ENCODE measurements around the gene TMEM106C. TPM values are rescaled to one million over a fixed set of nuclear protein-coding genes. Genes with fewer than 3 reads are reported as not detected.

The TMEM106C gene
- total RNA-seq, 1 experiment from 2014 or later = 50.0 TPM

GRCh38 chr12:48016373-48017020 lies 53.1 kb downstream of the TMEM106C start:
- CTCF ChIA-PET = interaction anchor here (0.9 kb wide), 1 partner anchor 15 kb away, joined by 3 read pairs; no protein-coding TSS in a partner anchor
- no peak for TF ChIP-seq CTCF (IDR thresholded peaks at IDR 0.05; ENCODE audit: unreplicated experiment)
- Mint-ChIP-seq H3K4me3 (ENCODE audit: unreplicated experiment) (no peak overlapping the region), H3K9me3 (ENCODE audit: unreplicated experiment) (no peaks in the 10 kb centered on the region), H3K4me1 (ENCODE audit: insufficient read depth, unreplicated experiment) (no peaks in the 10 kb centered on the region), H3K27ac (ENCODE audit: low read depth, unreplicated experiment) (no peak overlapping the region), H3K27me3 (ENCODE audit: insufficient read depth, unreplicated experiment) (peaks cover 24% of the 10 kb centered on the region), H3K36me3 (ENCODE audit: insufficient read depth, unreplicated experiment) (no peaks in the 10 kb centered on the region)
- BruUV-seq (replicated peaks) = no TSS peak
- POLR2A ChIA-PET = interaction anchor here (0.6 kb wide), 1 partner anchor 30 kb away, joined by 3 read pairs; no protein-coding TSS in a partner anchor
- no peak for DNase-seq (ENCODE audit: unreplicated experiment)
- intact Hi-C loops (cut with micrococcal nuclease) = no loop called here

- H3K9me3 Mint-ChIP-seq (ENCODE audit: unreplicated experiment) = no peaks in the 10 kb centered on the region
- H3K4me1 Mint-ChIP-seq (ENCODE audit: insufficient read depth, unreplicated experiment) = peaks cover 6% of the 10 kb centered on the region
- ChIA-PET CTCF (interaction anchor here (0.6 to 0.9 kb wide), 2 partner anchors 16 to 147 kb away, joined by 3 read pairs; no protein-coding TSS in a partner anchor), POLR2A (no interaction called here)
- DNase-seq (ENCODE audit: unreplicated experiment) = no peak
- BruUV-seq (replicated peaks) = no TSS peak
- no peaks in the 10 kb centered on the region for H3K36me3 Mint-ChIP-seq (ENCODE audit: insufficient read depth, unreplicated experiment)
- TF ChIP-seq CTCF (IDR thresholded peaks at IDR 0.05; ENCODE audit: unreplicated experiment) = no peak
- no peak overlapping the region for H3K4me3 Mint-ChIP-seq (ENCODE audit: unreplicated experiment)
- no peak overlapping the region for H3K27ac Mint-ChIP-seq (ENCODE audit: low read depth, unreplicated experiment)
- intact Hi-C loops (cut with micrococcal nuclease) = no loop called here
- H3K27me3 Mint-ChIP-seq (ENCODE audit: insufficient read depth, unreplicated experiment) = peaks cover 30% of the 10 kb centered on the region
Observed at GRCh38 chr12:48017496-48017895, 54.1 kb downstream of the TMEM106C start.

- POLR2A ChIA-PET = no interaction called here
- no peaks in the 10 kb centered on the region for H3K9me3 Mint-ChIP-seq (ENCODE audit: unreplicated experiment)
Observed at GRCh38 chr12:48017921-48018617, 54.7 kb downstream of the TMEM106C start.

More at GRCh38 chr12:48017921-48018617, 54.7 kb downstream of the TMEM106C start:
- CTCF ChIA-PET = interaction anchor here (0.6 kb wide), 1 partner anchor 147 kb away, joined by 3 read pairs; no protein-coding TSS in a partner anchor
- no TSS peak for BruUV-seq (replicated peaks)
- no peak for TF ChIP-seq CTCF (IDR thresholded peaks at IDR 0.05; ENCODE audit: unreplicated experiment)
- intact Hi-C loops (cut with micrococcal nuclease) = no loop called here
- no peak overlapping the region for H3K4me3 Mint-ChIP-seq (ENCODE audit: unreplicated experiment)
- peaks cover 34% of the 10 kb centered on the region for H3K27me3 Mint-ChIP-seq (ENCODE audit: insufficient read depth, unreplicated experiment)
- H3K27ac Mint-ChIP-seq (ENCODE audit: low read depth, unreplicated experiment) = no peak overlapping the region
- DNase-seq (ENCODE audit: unreplicated experiment) = no peak
- no peaks in the 10 kb centered on the region for H3K36me3 Mint-ChIP-seq (ENCODE audit: insufficient read depth, unreplicated experiment)
- peaks cover 6% of the 10 kb centered on the region for H3K4me1 Mint-ChIP-seq (ENCODE audit: insufficient read depth, unreplicated experiment)

Other genes starting within 250 kb of the TMEM106C start
- gene ENDOU, start 238.1 kb upstream of the TMEM106C start, total RNA-seq (2022) = not detected in 2 replicates
- gene RAPGEF3, start 204.7 kb upstream of the TMEM106C start, total RNA-seq (2022) = 1.4 and 3.4 TPM in 2 replicates
- 19.4 and 20.2 TPM in 2 replicates for gene SLC48A1, start 190.4 kb upstream of the TMEM106C start, total RNA-seq (2022)
- 65.0 and 80.1 TPM in 2 replicates for gene HDAC7, start 143.7 kb upstream of the TMEM106C start, total RNA-seq (2022)
- 22.3 and 23.4 TPM in 2 replicates for gene VDR, start 58.6 kb upstream of the TMEM106C start, total RNA-seq (2022)
- gene COL2A1, start 40.9 kb downstream of the TMEM106C start, total RNA-seq (2022) = 0.12 TPM in 1 of 2 replicates, not detected in the other
- 21.7 and 24.5 TPM in 2 replicates for gene SENP1, start 142.5 kb downstream of the TMEM106C start, total RNA-seq (2022)
- gene PFKM, start 155.8 kb downstream of the TMEM106C start, total RNA-seq (2022) = 65.9 and 69.3 TPM in 2 replicates
- gene ASB8, start 193.9 kb downstream of the TMEM106C start, total RNA-seq (2022) = 23.0 and 24.0 TPM in 2 replicates
- not detected in 2 replicates for gene CCDC184, start 220.0 kb downstream of the TMEM106C start, total RNA-seq (2022)
- not detected in 2 replicates for gene OR10AD1, start 239.7 kb downstream of the TMEM106C start, total RNA-seq (2022)

All from MCF 10A (cell line).